ENCODE results near the gene OBSCN. TPM values are rescaled to one million over a fixed set of nuclear protein-coding genes. Genes with fewer than 3 reads are reported as not detected.

OBSCN gene
- total RNA-seq, 1 donor from 2014 or later = 16.9 TPM

- TF ChIP-seq, protein P1, sequence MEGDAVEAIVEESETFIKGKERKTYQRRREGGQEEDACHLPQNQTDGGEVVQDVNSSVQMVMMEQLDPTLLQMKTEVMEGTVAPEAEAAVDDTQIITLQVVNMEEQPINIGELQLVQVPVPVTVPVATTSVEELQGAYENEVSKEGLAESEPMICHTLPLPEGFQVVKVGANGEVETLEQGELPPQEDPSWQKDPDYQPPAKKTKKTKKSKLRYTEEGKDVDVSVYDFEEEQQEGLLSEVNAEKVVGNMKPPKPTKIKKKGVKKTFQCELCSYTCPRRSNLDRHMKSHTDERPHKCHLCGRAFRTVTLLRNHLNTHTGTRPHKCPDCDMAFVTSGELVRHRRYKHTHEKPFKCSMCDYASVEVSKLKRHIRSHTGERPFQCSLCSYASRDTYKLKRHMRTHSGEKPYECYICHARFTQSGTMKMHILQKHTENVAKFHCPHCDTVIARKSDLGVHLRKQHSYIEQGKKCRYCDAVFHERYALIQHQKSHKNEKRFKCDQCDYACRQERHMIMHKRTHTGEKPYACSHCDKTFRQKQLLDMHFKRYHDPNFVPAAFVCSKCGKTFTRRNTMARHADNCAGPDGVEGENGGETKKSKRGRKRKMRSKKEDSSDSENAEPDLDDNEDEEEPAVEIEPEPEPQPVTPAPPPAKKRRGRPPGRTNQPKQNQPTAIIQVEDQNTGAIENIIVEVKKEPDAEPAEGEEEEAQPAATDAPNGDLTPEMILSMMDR (IDR thresholded peaks at IDR 0.05; ENCODE audit: unreplicated experiment) = no peak
- H3K27me3 Mint-ChIP-seq (ENCODE audit: unreplicated experiment) = peaks cover 6% of the 10 kb centered on the region
- no peak overlapping the region for H3K4me3 Mint-ChIP-seq (ENCODE audit: unreplicated experiment)
- no peaks in the 10 kb centered on the region for H3K9me3 Mint-ChIP-seq (ENCODE audit: unreplicated experiment)
- peaks cover 3% of the 10 kb centered on the region for H3K4me1 Mint-ChIP-seq (ENCODE audit: unreplicated experiment)
- no peak for DNase-seq (ENCODE audit: low spot score)
- H3K36me3 Mint-ChIP-seq (ENCODE audit: low read depth, unreplicated experiment) = no peaks in the 10 kb centered on the region
- no peak overlapping the region for H3K27ac Mint-ChIP-seq (ENCODE audit: unreplicated experiment)
Observed at GRCh38 chr1:228371741-228372182, 163.9 kb downstream of the OBSCN start.

DNA sequence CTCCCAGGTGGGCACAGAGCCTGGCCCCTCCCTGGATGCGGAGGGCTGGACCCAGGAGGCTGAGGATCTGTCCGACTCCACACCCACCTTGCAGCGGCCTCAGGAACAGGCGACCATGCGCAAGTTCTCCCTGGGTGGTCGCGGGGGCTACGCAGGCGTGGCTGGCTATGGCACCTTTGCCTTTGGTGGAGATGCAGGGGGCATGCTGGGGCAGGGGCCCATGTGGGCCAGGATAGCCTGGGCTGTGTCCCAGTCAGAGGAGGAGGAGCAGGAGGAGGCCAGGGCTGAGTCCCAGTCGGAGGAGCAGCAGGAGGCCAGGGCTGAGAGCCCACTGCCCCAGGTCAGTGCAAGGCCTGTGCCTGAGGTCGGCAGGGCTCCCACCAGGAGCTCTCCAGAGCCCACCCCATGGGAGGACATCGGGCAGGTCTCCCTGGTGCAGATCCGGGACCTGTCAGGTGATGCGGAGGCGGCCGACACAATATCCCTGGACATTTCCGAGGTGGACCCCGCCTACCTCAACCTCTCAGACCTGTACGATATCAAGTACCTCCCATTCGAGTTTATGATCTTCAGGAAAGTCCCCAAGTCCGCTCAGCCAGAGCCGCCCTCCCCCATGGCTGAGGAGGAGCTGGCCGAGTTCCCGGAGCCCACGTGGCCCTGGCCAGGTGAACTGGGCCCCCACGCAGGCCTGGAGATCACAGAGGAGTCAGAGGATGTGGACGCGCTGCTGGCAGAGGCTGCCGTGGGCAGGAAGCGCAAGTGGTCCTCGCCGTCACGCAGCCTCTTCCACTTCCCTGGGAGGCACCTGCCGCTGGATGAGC, 164.5 kb downstream of the OBSCN start:
- Mint-ChIP-seq H3K4me3 (ENCODE audit: unreplicated experiment) (no peak overlapping the region), H3K27ac (ENCODE audit: unreplicated experiment) (no peak overlapping the region), H3K27me3 (ENCODE audit: unreplicated experiment) (peaks cover 7% of the 10 kb centered on the region), H3K9me3 (ENCODE audit: unreplicated experiment) (no peaks in the 10 kb centered on the region), H3K36me3 (ENCODE audit: low read depth, unreplicated experiment) (no peaks in the 10 kb centered on the region), H3K4me1 (ENCODE audit: unreplicated experiment) (peaks cover 3% of the 10 kb centered on the region)
- TF ChIP-seq, protein P1 (IDR thresholded peaks at IDR 0.05; ENCODE audit: unreplicated experiment) = no peak
- no peak for DNase-seq (ENCODE audit: low spot score)

DNA sequence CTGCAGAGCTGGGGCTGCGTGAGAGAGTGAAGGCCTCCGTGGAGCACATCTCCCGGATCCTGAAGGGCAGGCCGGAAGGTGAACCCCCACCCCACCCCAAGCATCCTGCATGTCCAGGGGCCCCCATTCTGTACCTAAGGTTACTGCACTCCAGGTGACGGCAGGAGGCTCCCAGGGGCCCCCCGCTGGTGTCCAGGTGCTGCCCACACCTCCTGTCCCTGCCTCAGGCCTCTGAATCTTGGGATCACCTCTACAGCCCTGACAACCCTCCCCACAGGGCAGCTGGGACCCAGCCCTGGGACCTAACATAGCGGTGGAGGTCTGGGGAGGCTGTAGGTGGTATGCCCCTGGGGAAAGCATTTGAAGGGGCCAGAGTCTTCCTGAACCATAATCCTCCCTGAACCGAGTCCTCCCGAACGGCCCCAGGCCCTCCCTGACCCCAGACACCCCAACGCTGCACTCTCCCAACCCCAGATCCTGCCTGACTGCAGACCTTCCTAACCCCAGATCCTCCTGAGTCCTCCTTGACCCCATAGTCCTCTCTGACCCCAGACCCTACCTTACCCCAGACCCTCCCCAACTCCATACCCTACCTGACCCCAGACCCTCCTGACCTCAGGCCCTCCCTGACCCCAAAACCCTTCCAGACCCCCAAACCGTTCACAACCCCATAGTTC, 165.3 kb downstream of the OBSCN start:
- peaks cover 7% of the 10 kb centered on the region for H3K27me3 Mint-ChIP-seq (ENCODE audit: unreplicated experiment)
- no peak overlapping the region for H3K4me3 Mint-ChIP-seq (ENCODE audit: unreplicated experiment)
- no peaks in the 10 kb centered on the region for H3K9me3 Mint-ChIP-seq (ENCODE audit: unreplicated experiment)
- H3K4me1 Mint-ChIP-seq (ENCODE audit: unreplicated experiment) = peaks cover 3% of the 10 kb centered on the region
- TF ChIP-seq, protein P1 (IDR thresholded peaks at IDR 0.05; ENCODE audit: unreplicated experiment) = no peak
- H3K36me3 Mint-ChIP-seq (ENCODE audit: low read depth, unreplicated experiment) = no peaks in the 10 kb centered on the region
- no peak for DNase-seq (ENCODE audit: low spot score)
- H3K27ac Mint-ChIP-seq (ENCODE audit: unreplicated experiment) = no peak overlapping the region

GRCh38 chr1:228373681-228374571, 166.1 kb downstream of the OBSCN start:
- TF ChIP-seq, protein P1 (IDR thresholded peaks at IDR 0.05; ENCODE audit: unreplicated experiment) = no peak
- peaks cover 8% of the 10 kb centered on the region for H3K27me3 Mint-ChIP-seq (ENCODE audit: unreplicated experiment)
- no peaks in the 10 kb centered on the region for H3K36me3 Mint-ChIP-seq (ENCODE audit: low read depth, unreplicated experiment)
- no peak overlapping the region for H3K27ac Mint-ChIP-seq (ENCODE audit: unreplicated experiment)
- H3K4me1 Mint-ChIP-seq (ENCODE audit: unreplicated experiment) = peaks cover under 1% of the 10 kb centered on the region
- H3K4me3 Mint-ChIP-seq (ENCODE audit: unreplicated experiment) = no peak overlapping the region
- H3K9me3 Mint-ChIP-seq (ENCODE audit: unreplicated experiment) = no peaks in the 10 kb centered on the region
- DNase-seq (ENCODE audit: low spot score) = no peak
